SK-N-SH (cell line): Measurements from ENCODE around the gene TMEM117. TPM values are rescaled to one million over a fixed set of nuclear protein-coding genes. Genes with fewer than 3 reads are reported as not detected.
A peak's percentile ranks its signal among the peaks of the same experiment; 100 is the strongest.

Experiments used
- CTCF ChIA-PET: fragments of 300-600, 350-600 bp; formaldehyde crosslinking; extraction: SDS; loops from one replicate; lab custom pipeline; 2021; lab: Yijun Ruan, JAX
- POLR2A ChIA-PET: fragments of 350-600 bp; sonication (Branson Sonifier 250); formaldehyde crosslinking; extraction: SDS; loops from one replicate; lab custom pipeline; 2020; ENCODE audit warnings: antibody characterized with exemption, inconsistent platforms; lab: Yijun Ruan, JAX
- DNase-seq: peaks from one replicate; pipeline ENCODE4 v3.0.0; 2012
- H2AFZ ChIP-seq: fragments of 200-600 bp; sonication (generic); 2 replicates; pipeline ENCODE4 v1.8.1; 2016; ENCODE audit warnings: antibody characterized with exemption, mild to moderate bottlenecking, low read depth
- H3F3A ChIP-seq: fragments of 200-600 bp; sonication (generic); replicated peaks from 2 replicates; pipeline ENCODE3; 2016; ENCODE audit warnings: antibody characterized with exemption, mild to moderate bottlenecking; ENCODE audit not compliant: insufficient read depth
- H3K27ac ChIP-seq, 2 experiments: fragments of 200-500 bp in 1 of 2; fragments of 200-600 bp in 1 of 2; sonication (Bioruptor generic) in 1 of 2; sonication (generic), shearing (Covaris generic) in 1 of 2; 2 replicates each; pipeline versions ENCODE4 v1.5.1 to v1.6.1; 2014 to 2016; ENCODE audit warnings: low read depth in 2 of 2, inconsistent platforms in 1 of 2, low read length in 1 of 2, mild to moderate bottlenecking in 1 of 2, mixed read lengths in 1 of 2
- H3K27me3 ChIP-seq: fragments of 200-600 bp; sonication (generic), shearing (Covaris generic); 2 replicates; pipeline ENCODE4 v1.6.1; 2016; ENCODE audit warnings: mixed run types; ENCODE audit not compliant: insufficient read depth
- H3K36me3 ChIP-seq, 2 experiments: fragments of 200-500 bp in 1 of 2; fragments of 200-600 bp in 1 of 2; sonication (Bioruptor generic) in 1 of 2; sonication (generic) in 1 of 2; replicated peaks in 1 of 2; 2 replicates each; pipeline versions ENCODE3 to v1.5.1; 2014 to 2016; ENCODE audit warnings: low read length in 1 of 2, mild to moderate bottlenecking in 1 of 2; ENCODE audit not compliant: insufficient read depth in 2 of 2, control insufficient read depth in 1 of 2
- H3K4me1 ChIP-seq, 2 experiments: fragments of 200-500 bp in 1 of 2; fragments of 200-600 bp in 1 of 2; sonication (Bioruptor generic) in 1 of 2; sonication (generic), shearing (Covaris generic) in 1 of 2; 2 replicates each; pipeline versions ENCODE4 v1.5.1 to v1.6.1; 2014 to 2016; ENCODE audit warnings: low read depth in 1 of 2, low read length in 1 of 2, mixed run types in 1 of 2; ENCODE audit not compliant: insufficient read depth in 2 of 2, control insufficient read depth in 1 of 2
- H3K4me2 ChIP-seq: fragments of 200-600 bp; sonication (generic), shearing (Covaris generic); 2 replicates; pipeline ENCODE4 v1.6.1; 2017; ENCODE audit warnings: mixed run types
- H3K4me3 ChIP-seq, 2 experiments: fragments of 200-500 bp in 1 of 2; fragments of 200-600 bp in 1 of 2; sonication (Bioruptor generic) in 1 of 2; sonication (generic), shearing (Covaris generic) in 1 of 2; 2 replicates each; pipeline versions ENCODE4 v1.5.1 to v1.8.1; 2014 to 2016; ENCODE audit warnings: low read depth in 2 of 2, inconsistent platforms in 1 of 2, low read length in 1 of 2, mild to moderate bottlenecking in 1 of 2, mixed read lengths in 1 of 2, moderate library complexity in 1 of 2
- H3K79me2 ChIP-seq: fragments of 200-600 bp; sonication (generic); 2 replicates; pipeline ENCODE4 v1.8.1; 2017; ENCODE audit warnings: mild to moderate bottlenecking; ENCODE audit not compliant: insufficient read depth
- H3K9ac ChIP-seq: fragments of 200-600 bp; sonication (generic); 2 replicates; pipeline ENCODE4 v1.6.1; 2017; ENCODE audit warnings: mixed run types
- H3K9me2 ChIP-seq: fragments of 200-600 bp; sonication (generic); 2 replicates; pipeline ENCODE4 v1.6.1; 2017; ENCODE audit warnings: mixed run types
- H3K9me3 ChIP-seq: fragments of 200-600 bp; sonication (generic); 2 replicates; pipeline ENCODE4 v1.6.1; 2017; ENCODE audit warnings: mixed run types, mild to moderate bottlenecking, moderate library complexity
- H4K20me1 ChIP-seq: fragments of 200-600 bp; sonication (generic); 2 replicates; pipeline ENCODE4 v1.6.1; 2017; ENCODE audit warnings: mild to moderate bottlenecking, mixed run types; ENCODE audit not compliant: insufficient read depth
- CTCF ChIP-seq: fragments of 200-600 bp; sonication (generic); IDR thresholded peaks from 2 replicates; pipeline ENCODE4 v1.6.1; 2017; ENCODE audit warnings: antibody characterized with exemption, mild to moderate bottlenecking, moderate library complexity
- ELF1 ChIP-seq: IDR thresholded peaks from 2 replicates; pipeline ENCODE4 v1.4.0; 2012
- EP300 ChIP-seq, 2 experiments: IDR thresholded peaks; 2 replicates each; pipeline versions ENCODE4 v1.4.0 to v1.6.1; 2012; ENCODE audit warnings: borderline replicate concordance in 1 of 2, low read depth in 1 of 2, low read length in 1 of 2
- EZH2phosphoT487 ChIP-seq: fragments of 200-600 bp; sonication (generic); IDR thresholded peaks from 2 replicates; pipeline ENCODE4 v1.6.1; 2017; ENCODE audit warnings: low read depth, mixed run types, mild to moderate bottlenecking, antibody characterized with exemption, moderate library complexity, borderline replicate concordance
- FOSL2 ChIP-seq: IDR thresholded peaks from 2 replicates; pipeline ENCODE4 v1.4.0; 2012; ENCODE audit warnings: low read depth, mild to moderate bottlenecking, moderate library complexity, borderline replicate concordance
- FOXJ3 ChIP-seq: sonication (generic); formaldehyde crosslinking; IDR thresholded peaks from 2 replicates; pipeline ENCODE4 v1.5.1; 2020; ENCODE audit warnings: mild to moderate bottlenecking, missing genetic modification reagents
- FOXM1 ChIP-seq: IDR thresholded peaks from 2 replicates; pipeline ENCODE4 v1.4.0; 2012; ENCODE audit warnings: low read depth, mild to moderate bottlenecking
- GABPA ChIP-seq: IDR thresholded peaks from 2 replicates; pipeline ENCODE4 v1.4.0; 2012; ENCODE audit warnings: low read depth, mild to moderate bottlenecking
- GATA2 ChIP-seq: sonication (generic); formaldehyde crosslinking; IDR thresholded peaks from 2 replicates; pipeline ENCODE4 v1.5.0; 2020; ENCODE audit warnings: mild to moderate bottlenecking, missing genetic modification reagents
- MEF2A ChIP-seq: IDR thresholded peaks from 2 replicates; pipeline ENCODE4 v1.4.0; 2012; ENCODE audit warnings: low read depth, borderline replicate concordance
- MXI1 ChIP-seq: IDR thresholded peaks from 2 replicates; pipeline ENCODE4 v1.6.1; 2012; ENCODE audit warnings: mild to moderate bottlenecking, low read depth, low read length, improper control_type of control experiment
- NFIC ChIP-seq: IDR thresholded peaks from 2 replicates; pipeline ENCODE4 v1.4.0; 2012; ENCODE audit warnings: borderline replicate concordance
- NRF1 ChIP-seq: IDR thresholded peaks from 2 replicates; pipeline ENCODE4 v1.6.1; 2012; ENCODE audit warnings: low read depth, mild to moderate bottlenecking, low read length
- PBX3 ChIP-seq: IDR thresholded peaks from 2 replicates; pipeline ENCODE4; 2012
- RAD21 ChIP-seq: IDR thresholded peaks from 2 replicates; pipeline ENCODE4 v1.6.1; 2012; ENCODE audit warnings: mild to moderate bottlenecking, low read length
- RCOR1 ChIP-seq: fragments of 150-350 bp; IDR thresholded peaks from 2 replicates; pipeline ENCODE4 v1.6.1; 2017; ENCODE audit warnings: antibody characterized with exemption, low read length
- SIN3A ChIP-seq: IDR thresholded peaks from 2 replicates; pipeline ENCODE4 v1.6.1; 2012; ENCODE audit warnings: low read depth, mild to moderate bottlenecking, low read length, moderate library complexity, borderline replicate concordance
- SMC3 ChIP-seq: IDR thresholded peaks from 2 replicates; pipeline ENCODE4 v1.6.1; 2012; ENCODE audit warnings: low read depth, low read length, improper control_type of control experiment
- USF2 ChIP-seq: fragments of 150-350 bp; IDR thresholded peaks from 2 replicates; pipeline ENCODE4 v1.6.1; 2017; ENCODE audit warnings: antibody characterized with exemption, low read length, low read depth, borderline replicate concordance
- ZBTB33 ChIP-seq: IDR thresholded peaks from 2 replicates; pipeline ENCODE4 v1.4.0; 2012; ENCODE audit warnings: low read depth, borderline replicate concordance
- WGBS: methylation state at CpG from one replicate; pipeline ENCODE4 v1.1.6; 2017; ENCODE audit warnings: low lambda C conversion rate; 5-methylcytosine and 5-hydroxymethylcytosine counted together
- polyA plus RNA-seq, 3 experiments: library from polyadenylated mRNA; depleted of rRNA; stranded (reverse); fragments of >200 nt; gene quantifications; 2 replicates each; pipeline ENCODE4 v1.2.3, GENCODE V29; 2012

TMEM117 gene
- polyA plus RNA-seq, 1 of the 3 experiments (the other 2 are of a cell fraction) = 0.81 TPM

GRCh38 chr12:43951286-43951685 lies 115.4 kb downstream of the TMEM117 start:
- Histone ChIP-seq H3K9me3 (no peaks in the 10 kb centered on the region), H3K27me3 (no peaks in the 10 kb centered on the region), H3K4me3 (no peak overlapping the region), H3K9me2 (no peaks in the 10 kb centered on the region), H3K4me1 (no peaks in the 10 kb centered on the region), H3K9ac (no peak overlapping the region), H3F3A (no peaks in the 10 kb centered on the region), H3K4me2 (no peak overlapping the region), H3K27ac (no peak overlapping the region), H4K20me1 (no peaks in the 10 kb centered on the region), H3K36me3 (no peaks in the 10 kb centered on the region), H2AFZ (no peak overlapping the region), H3K79me2 (no peaks in the 10 kb centered on the region)
- DNase-seq = no peak
- ChIA-PET POLR2A (interaction anchor here (0.6 kb wide), 1 partner anchor 951 kb away, joined by 3 read pairs; no protein-coding TSS in a partner anchor), CTCF (interaction anchor here (2.8 kb wide), 1 partner anchor 980 kb away, joined by 11 read pairs; no protein-coding TSS in a partner anchor)
- no peak for TF ChIP-seq MEF2A
- TF ChIP-seq ELF1 = no peak
- TF ChIP-seq SIN3A = no peak
- TF ChIP-seq MXI1 = no peak
- no peak for TF ChIP-seq EZH2phosphoT487
- no peak for TF ChIP-seq RAD21
- TF ChIP-seq FOXJ3 (CRISPR knock-in tag) = no peak
- no peak for TF ChIP-seq RCOR1
- no peak for TF ChIP-seq FOXM1
- no peak for TF ChIP-seq PBX3
- no peak for TF ChIP-seq FOSL2
- no peak for TF ChIP-seq GABPA
- TF ChIP-seq NRF1 = no peak
- TF ChIP-seq EP300 (IDR thresholded peaks at IDR 0.05; ENCODE audit: borderline replicate concordance in 1 of 2, low read depth in 1 of 2, low read length in 1 of 2) = no peak
- TF ChIP-seq USF2 = no peak
- 0% methylated on average over 1 of the region's 6 CpGs for WGBS

GRCh38 chr12:43957732-43958372 lies 122.0 kb downstream of the TMEM117 start:
- H3K36me3 ChIP-seq = no peaks in the 10 kb centered on the region
- peak; percentile 52 for DNase-seq

More at GRCh38 chr12:43957732-43958372, 122.0 kb downstream of the TMEM117 start:
- TF ChIP-seq EZH2phosphoT487 (no peak), CTCF (peak; percentile 69), ZBTB33 (no peak), SMC3 (peak; percentile 53), RAD21 (peak; percentile 86), NFIC (no peak), GATA2 (CRISPR knock-in tag) (no peak)
- POLR2A ChIA-PET = no interaction called here
- Histone ChIP-seq H3K27ac (no peak overlapping the region), H3K4me3 (no peak overlapping the region; a peak in 1 of 4 replicates), H4K20me1 (no peaks in the 10 kb centered on the region), H3K4me1 (peaks cover 0 to 6% of the 10 kb centered on the region in 2 experiments; a peak in 1 of 4 replicates), H2AFZ (no peak overlapping the region), H3K4me2 (no peak overlapping the region), H3K79me2 (no peaks in the 10 kb centered on the region), H3K9me2 (no peaks in the 10 kb centered on the region), H3K27me3 (no peaks in the 10 kb centered on the region), H3K9ac (no peak overlapping the region), H3F3A (no peaks in the 10 kb centered on the region), H3K9me3 (no peaks in the 10 kb centered on the region)
- CTCF ChIA-PET = interaction anchor here (0.6 to 3.0 kb wide), 15 partner anchors 9 to 1022 kb away, joined by 3 to 17 read pairs (median 4); no protein-coding TSS in a partner anchor
- 49% methylated on average over 2 of the region's 2 CpGs for WGBS
